Left lobe of liver (tissue), 2 donors: ENCODE data around the gene PACSIN2. TPM values are rescaled to one million over a fixed set of nuclear protein-coding genes. Genes with fewer than 3 reads are reported as not detected.
A peak's percentile ranks its signal among the peaks of the same experiment; 100 is the strongest.
"Not testable (repeated sequence)": the region's sequence is repeated elsewhere in the genome, so short reads cannot be mapped to it uniquely, and the experiment has no call there.

ENCODE experiments used
- ATAC-seq: fragments of 200-7000 bp; cut with Tn5 transposase; one replicate; pipeline ENCODE4 v1.9.1; 2020; ENCODE audit warnings: mild to moderate bottlenecking, moderate library complexity
- DNase-seq: peaks from one replicate; pipeline ENCODE4 v3.0.0-alpha.2; 2020; ENCODE audit warnings: low spot score
- total RNA-seq: library from RNA; stranded (reverse); gene quantifications from one replicate; pipeline ENCODE4 v1.2.1, GENCODE V29; 2021
- donor health status: DM: no; HTN: no; CAD: no; lungs with moderate emphysema.
- donor health status: DM: no; HTN: yes; CAD: no.

The PACSIN2 gene
- total RNA-seq, 1 donor from 2014 or later, result 23.8 TPM

- no peak for DNase-seq
- no peak for ATAC-seq
Observed at GRCh38 chr22:42948294-42948693, 66.7 kb downstream of the PACSIN2 start.

- peak; percentile 72 for DNase-seq
- ATAC-seq, result peak; percentile 74
Observed at GRCh38 chr22:42947211-42947990, 67.5 kb downstream of the PACSIN2 start.

GRCh38 chr22:42946546-42947198, 68.3 kb downstream of the PACSIN2 start:
- DNase-seq (no peak), ATAC-seq (no peak)

GRCh38 chr22:42945736-42946135, 69.2 kb downstream of the PACSIN2 start:
- DNase-seq (no peak), ATAC-seq (no peak)

GRCh38 chr22:42945027-42945426, 69.9 kb downstream of the PACSIN2 start:
- no peak for ATAC-seq

GRCh38 chr22:42944409-42944808, 70.5 kb downstream of the PACSIN2 start:
- ATAC-seq (no peak), DNase-seq (no peak)

More at GRCh38 chr22:42945027-42945426, 69.9 kb downstream of the PACSIN2 start:
- no peak for DNase-seq

- ATAC-seq, result no peak
- DNase-seq, result no peak
Observed at GRCh38 chr22:42943981-42944380, 71.0 kb downstream of the PACSIN2 start.

- no peak for DNase-seq
- ATAC-seq, result no peak
Observed at GRCh38 chr22:42942351-42942750, 72.6 kb downstream of the PACSIN2 start.

GRCh38 chr22:42939941-42940653, 74.9 kb downstream of the PACSIN2 start:
- DNase-seq, result no peak
- peak; percentile 33 for ATAC-seq

- ATAC-seq, result no peak
- DNase-seq, result no peak
Observed at GRCh38 chr22:42939451-42939881, 75.5 kb downstream of the PACSIN2 start.

GRCh38 chr22:42938976-42939375, 76.0 kb downstream of the PACSIN2 start:
- no peak for DNase-seq
- ATAC-seq, result no peak

GRCh38 chr22:42938449-42938848, 76.5 kb downstream of the PACSIN2 start:
- DNase-seq (no peak), ATAC-seq (no peak)

- DNase-seq (no peak), ATAC-seq (peak; percentile 51)
Observed at GRCh38 chr22:42937164-42937843, 77.6 kb downstream of the PACSIN2 start.

- not testable (repeated sequence) for DNase-seq, ATAC-seq
Observed at GRCh38 chr22:42936680-42937079, 78.3 kb downstream of the PACSIN2 start.

- ATAC-seq, result no peak
- no peak for DNase-seq
Observed at GRCh38 chr22:42934338-42934737, 80.6 kb downstream of the PACSIN2 start.

GRCh38 chr22:42933485-42934091, 81.4 kb downstream of the PACSIN2 start:
- DNase-seq (no peak), ATAC-seq (no peak)

GRCh38 chr22:42932857-42933484, 82.0 kb downstream of the PACSIN2 start:
- ATAC-seq (no peak), DNase-seq (no peak)

GRCh38 chr22:42932197-42932519, 82.8 kb downstream of the PACSIN2 start:
- ATAC-seq, result no peak
- no peak for DNase-seq

- no peak for DNase-seq
Observed at GRCh38 chr22:42931421-42932196, 83.3 kb downstream of the PACSIN2 start.

More at GRCh38 chr22:42931421-42932196, 83.3 kb downstream of the PACSIN2 start:
- ATAC-seq, result no peak
